Stimulated activated naive CD8-positive, alpha-beta T cell treated with anti-CD3 and anti-CD28 coated beads, Interleukin-15, amount 100 ng/mL, for 72 hours (primary cell): ENCODE results near the gene WDR1.

ENCODE experiments used
- ATAC-seq: fragments of 150-1000 bp; cut with Tn5 transposase; 2 replicates; pipeline ENCODE4 v1.10.0; 2021; ENCODE audit warnings: mild to moderate bottlenecking, moderate library complexity
- DNase-seq, 2 donors: peaks; one replicate each; pipeline ENCODE4 v3.0.0; 2021 to 2022
- H3K27ac Mint-ChIP-seq, 2 donors: one replicate each; pipeline ENCODE4 v1.8.0; 2022; ENCODE audit warnings: mild to moderate bottlenecking in 2 of 2, mixed read lengths in 2 of 2, moderate library complexity in 2 of 2
- H3K27me3 Mint-ChIP-seq: one replicate; pipeline ENCODE4 v1.8.0; 2022; ENCODE audit warnings: mixed read lengths
- H3K4me1 Mint-ChIP-seq: one replicate; pipeline ENCODE4 v1.8.0; 2022; ENCODE audit warnings: mild to moderate bottlenecking, mixed read lengths
- H3K4me3 Mint-ChIP-seq, 2 donors: one replicate each; pipeline ENCODE4 v1.8.0; 2022; ENCODE audit warnings: mild to moderate bottlenecking in 2 of 2, mixed read lengths in 2 of 2, moderate library complexity in 1 of 2
- H3K9me3 Mint-ChIP-seq, 2 donors: one replicate each; pipeline ENCODE4 v1.8.0; 2022; ENCODE audit warnings: mixed read lengths in 2 of 2

The WDR1 gene

GRCh38 chr4:10111067-10111801, 5.4 kb downstream of the WDR1 start:
- H3K27me3 Mint-ChIP-seq, result no peaks in the 10 kb centered on the region
- ATAC-seq, result no peak
- H3K9me3 Mint-ChIP-seq, result no peaks in the 10 kb centered on the region
- DNase-seq, result no peak
- peak overlapping the region; percentile 61 to 90 for H3K27ac Mint-ChIP-seq
- peaks cover 97% of the 10 kb centered on the region for H3K4me1 Mint-ChIP-seq
- peak overlapping the region; percentile 13 to 77 for H3K4me3 Mint-ChIP-seq

GRCh38 chr4:10109995-10110670, 6.5 kb downstream of the WDR1 start:
- peak overlapping the region; percentile 58 to 79 for H3K27ac Mint-ChIP-seq
- no peaks in the 10 kb centered on the region for H3K9me3 Mint-ChIP-seq
- H3K4me1 Mint-ChIP-seq, result peaks cover 100% of the 10 kb centered on the region
- ATAC-seq, result no peak
- no peaks in the 10 kb centered on the region for H3K27me3 Mint-ChIP-seq
- no peak for DNase-seq
- H3K4me3 Mint-ChIP-seq, result peak overlapping the region; percentile 69 to 83

GRCh38 chr4:10108818-10109783, 7.5 kb downstream of the WDR1 start:
- peak; percentile 63 for ATAC-seq
- Mint-ChIP-seq H3K27me3 (no peaks in the 10 kb centered on the region), H3K27ac (peak overlapping the region; percentile 79 to 90), H3K4me3 (peak overlapping the region; percentile 69 to 83), H3K9me3 (no peaks in the 10 kb centered on the region), H3K4me1 (peaks cover 100% of the 10 kb centered on the region)
- peak in 1 of 2 donors; percentile 62 for DNase-seq

- Mint-ChIP-seq H3K9me3 (no peaks in the 10 kb centered on the region), H3K27ac (peak overlapping the region; percentile 64 to 90), H3K4me1 (peaks cover 100% of the 10 kb centered on the region), H3K4me3 (peak overlapping the region; percentile 69 to 83), H3K27me3 (no peaks in the 10 kb centered on the region)
- no peak for ATAC-seq
- DNase-seq, result no peak
Observed at GRCh38 chr4:10108391-10108790, 8.2 kb downstream of the WDR1 start.

GRCh38 chr4:10107111-10108091, 9.2 kb downstream of the WDR1 start:
- Mint-ChIP-seq H3K9me3 (no peaks in the 10 kb centered on the region), H3K27ac (peak overlapping the region; percentile 76 to 97), H3K4me1 (peaks cover 100% of the 10 kb centered on the region), H3K27me3 (no peaks in the 10 kb centered on the region), H3K4me3 (peak overlapping the region; percentile 69 to 83)
- DNase-seq (no peak), ATAC-seq (no peak)

- Mint-ChIP-seq H3K9me3 (no peaks in the 10 kb centered on the region), H3K4me1 (peaks cover 100% of the 10 kb centered on the region), H3K4me3 (peak overlapping the region; percentile 69 to 83), H3K27me3 (no peaks in the 10 kb centered on the region), H3K27ac (peak overlapping the region; percentile 83 to 97)
- ATAC-seq (peak; percentile 94), DNase-seq (peak; percentile 68 to 86)
Observed at GRCh38 chr4:10106421-10107039, 10.1 kb downstream of the WDR1 start.

GRCh38 chr4:10105920-10106319, 10.7 kb downstream of the WDR1 start:
- Mint-ChIP-seq H3K9me3 (no peaks in the 10 kb centered on the region), H3K27ac (peak overlapping the region; percentile 84 to 97), H3K4me3 (peak overlapping the region; percentile 69 to 83), H3K4me1 (peaks cover 100% of the 10 kb centered on the region), H3K27me3 (no peaks in the 10 kb centered on the region)
- no peak for ATAC-seq
- DNase-seq, result no peak

GRCh38 chr4:10105421-10105820, 11.2 kb downstream of the WDR1 start:
- Mint-ChIP-seq H3K27me3 (no peaks in the 10 kb centered on the region), H3K4me1 (peaks cover 100% of the 10 kb centered on the region), H3K27ac (peak overlapping the region in 1 of 2 donors; percentile 85), H3K4me3 (peak overlapping the region; percentile 69 to 75), H3K9me3 (no peaks in the 10 kb centered on the region)
- ATAC-seq, result no peak
- DNase-seq, result no peak

- H3K27ac Mint-ChIP-seq, result peak overlapping the region; percentile 85 to 89
- DNase-seq (no peak), ATAC-seq (no peak)
- no peaks in the 10 kb centered on the region for H3K27me3 Mint-ChIP-seq
- H3K9me3 Mint-ChIP-seq, result no peaks in the 10 kb centered on the region
- peaks cover 100% of the 10 kb centered on the region for H3K4me1 Mint-ChIP-seq
- H3K4me3 Mint-ChIP-seq, result peak overlapping the region; percentile 69 to 75
Observed at GRCh38 chr4:10104991-10105276, 11.7 kb downstream of the WDR1 start.

GRCh38 chr4:10104211-10104990, 12.2 kb downstream of the WDR1 start:
- Mint-ChIP-seq H3K9me3 (no peaks in the 10 kb centered on the region), H3K27me3 (no peaks in the 10 kb centered on the region), H3K4me3 (peak overlapping the region; percentile 69 to 75), H3K4me1 (peaks cover 100% of the 10 kb centered on the region), H3K27ac (peak overlapping the region; percentile 85 to 89)
- ATAC-seq (no peak), DNase-seq (no peak)

GRCh38 chr4:10102474-10103332, 13.9 kb downstream of the WDR1 start:
- peak overlapping the region; percentile 29 to 44 for H3K4me3 Mint-ChIP-seq
- H3K9me3 Mint-ChIP-seq, result no peaks in the 10 kb centered on the region
- DNase-seq (no peak), ATAC-seq (no peak)
- peak overlapping the region in 1 of 2 donors; percentile 67 for H3K27ac Mint-ChIP-seq
- H3K4me1 Mint-ChIP-seq, result peaks cover 100% of the 10 kb centered on the region
- H3K27me3 Mint-ChIP-seq, result no peaks in the 10 kb centered on the region

- Mint-ChIP-seq H3K27ac (peak overlapping the region in 1 of 2 donors; percentile 74), H3K9me3 (no peaks in the 10 kb centered on the region), H3K4me3 (peak overlapping the region; percentile 51 to 72), H3K27me3 (no peaks in the 10 kb centered on the region), H3K4me1 (peaks cover 100% of the 10 kb centered on the region)
- no peak for ATAC-seq
- no peak for DNase-seq
Observed at GRCh38 chr4:10101671-10102473, 14.7 kb downstream of the WDR1 start.
